MM.1S (cell line): ENCODE measurements around the gene MED25.

ENCODE experiments used
- DNase-seq: peaks from one replicate; pipeline ENCODE4 v3.0.0-alpha.2; 2015
- H2AFZ ChIP-seq: fragments of 300-600 bp; sonication (generic); 2 replicates; pipeline ENCODE4 v1.6.0; 2016; ENCODE audit warnings: antibody characterized with exemption, low read length
- H3F3A ChIP-seq: fragments of 300-600 bp; sonication (generic); 2 replicates; pipeline ENCODE4 v1.6.1; 2016; ENCODE audit warnings: mild to moderate bottlenecking, antibody characterized with exemption, low read length, moderate library complexity, mixed read lengths; ENCODE audit not compliant: insufficient read depth
- H3K27ac ChIP-seq: fragments of 300-600 bp; sonication (generic); 2 replicates; pipeline ENCODE4 v1.5.1; 2016; ENCODE audit warnings: mild to moderate bottlenecking, low read length
- H3K27me3 ChIP-seq: fragments of 300-600 bp; sonication (generic); replicated peaks from 2 replicates; pipeline ENCODE4 v1.6.0; 2016; ENCODE audit warnings: low read length; ENCODE audit not compliant: insufficient read depth
- H3K36me3 ChIP-seq: fragments of 300-600 bp; sonication (generic); replicated peaks from 2 replicates; pipeline ENCODE4 v1.6.1; 2016; ENCODE audit warnings: mild to moderate bottlenecking, low read length, mixed read lengths; ENCODE audit not compliant: insufficient read depth
- H3K4me1 ChIP-seq: fragments of 300-600 bp; sonication (generic); 2 replicates; pipeline ENCODE4 v1.6.1; 2016; ENCODE audit warnings: low read length, mixed read lengths
- H3K4me2 ChIP-seq: fragments of 300-600 bp; sonication (generic); 2 replicates; pipeline ENCODE4 v1.6.0; 2016; ENCODE audit warnings: low read depth, low read length
- H3K4me3 ChIP-seq: fragments of 300-600 bp; sonication (generic); 2 replicates; pipeline ENCODE4 v1.5.1; 2016; ENCODE audit warnings: low read length, mixed read lengths
- H3K79me2 ChIP-seq: fragments of 300-600 bp; sonication (generic); 2 replicates; pipeline ENCODE4 v1.6.1; 2016; ENCODE audit warnings: mixed run types, low read length, mixed read lengths
- H3K9ac ChIP-seq: fragments of 300-600 bp; sonication (generic); 2 replicates; pipeline ENCODE4 v1.6.1; 2016; ENCODE audit warnings: low read length, mixed read lengths
- H3K9me2 ChIP-seq: fragments of 300-600 bp; sonication (generic); replicated peaks from 2 replicates; pipeline ENCODE4 v1.6.1; 2016; ENCODE audit warnings: mild to moderate bottlenecking, low read length, mixed read lengths; ENCODE audit not compliant: insufficient read depth
- H3K9me3 ChIP-seq: fragments of 300-600 bp; sonication (generic); replicated peaks from 2 replicates; pipeline ENCODE4 v1.6.1; 2016; ENCODE audit warnings: mild to moderate bottlenecking, low read length, mixed read lengths; ENCODE audit not compliant: insufficient read depth
- H4K20me1 ChIP-seq: fragments of 300-600 bp; sonication (generic); 2 replicates; pipeline ENCODE4 v1.6.1; 2016; ENCODE audit warnings: mild to moderate bottlenecking, low read length, moderate library complexity, mixed read lengths; ENCODE audit not compliant: insufficient read depth
- EZH2 ChIP-seq: fragments of 300-600 bp; sonication (generic); optimal IDR thresholded peaks from 2 replicates; pipeline ENCODE3; 2017; ENCODE audit warnings: low read depth, mild to moderate bottlenecking, antibody characterized with exemption, low read length, mixed read lengths
- EZH2phosphoT487 ChIP-seq: fragments of 300-600 bp; sonication (generic); IDR thresholded peaks from 2 replicates; pipeline ENCODE4 v1.6.1; 2018; ENCODE audit warnings: antibody characterized with exemption, low read length
- TF ChIP-seq, protein P1 (sequence below): fragments of 300-600 bp; sonication (generic); IDR thresholded peaks from 2 replicates; pipeline ENCODE4 v1.5.1; 2016; ENCODE audit warnings: antibody characterized with exemption, low read length, mixed read lengths

Gene MED25

DNA sequence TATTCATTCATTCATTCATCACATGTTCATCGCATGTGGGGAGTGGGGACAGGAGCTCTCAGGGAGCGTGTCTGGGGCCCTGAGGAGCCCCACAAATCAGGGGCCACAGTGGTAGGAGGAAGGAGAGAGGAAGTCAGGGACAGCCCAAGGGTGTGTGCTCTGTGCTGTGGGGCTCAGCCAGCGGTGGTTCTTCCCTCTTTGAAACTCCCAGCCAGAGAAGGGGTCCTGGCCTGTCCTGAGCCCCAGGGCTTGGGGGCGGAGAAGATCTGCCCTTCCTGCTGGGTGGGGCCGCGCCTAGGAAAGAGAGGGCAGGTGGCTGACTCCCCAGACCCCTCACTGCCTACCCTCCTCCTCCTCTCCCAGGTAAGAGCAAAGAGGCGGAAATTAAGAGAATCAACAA is 36.7 kb upstream of the MED25 start:
- Histone ChIP-seq H3K4me2 (no peak overlapping the region), H4K20me1 (no peaks in the 10 kb centered on the region), H3K4me1 (no peaks in the 10 kb centered on the region), H3K9me2 (no peaks in the 10 kb centered on the region), H3K79me2 (no peaks in the 10 kb centered on the region), H3K9ac (no peak overlapping the region), H3K36me3 (no peaks in the 10 kb centered on the region), H3K27me3 (no peaks in the 10 kb centered on the region), H3K9me3 (no peaks in the 10 kb centered on the region), H3K27ac (no peak overlapping the region), H2AFZ (no peak overlapping the region), H3K4me3 (no peak overlapping the region), H3F3A (no peaks in the 10 kb centered on the region)
- TF ChIP-seq, protein P1, sequence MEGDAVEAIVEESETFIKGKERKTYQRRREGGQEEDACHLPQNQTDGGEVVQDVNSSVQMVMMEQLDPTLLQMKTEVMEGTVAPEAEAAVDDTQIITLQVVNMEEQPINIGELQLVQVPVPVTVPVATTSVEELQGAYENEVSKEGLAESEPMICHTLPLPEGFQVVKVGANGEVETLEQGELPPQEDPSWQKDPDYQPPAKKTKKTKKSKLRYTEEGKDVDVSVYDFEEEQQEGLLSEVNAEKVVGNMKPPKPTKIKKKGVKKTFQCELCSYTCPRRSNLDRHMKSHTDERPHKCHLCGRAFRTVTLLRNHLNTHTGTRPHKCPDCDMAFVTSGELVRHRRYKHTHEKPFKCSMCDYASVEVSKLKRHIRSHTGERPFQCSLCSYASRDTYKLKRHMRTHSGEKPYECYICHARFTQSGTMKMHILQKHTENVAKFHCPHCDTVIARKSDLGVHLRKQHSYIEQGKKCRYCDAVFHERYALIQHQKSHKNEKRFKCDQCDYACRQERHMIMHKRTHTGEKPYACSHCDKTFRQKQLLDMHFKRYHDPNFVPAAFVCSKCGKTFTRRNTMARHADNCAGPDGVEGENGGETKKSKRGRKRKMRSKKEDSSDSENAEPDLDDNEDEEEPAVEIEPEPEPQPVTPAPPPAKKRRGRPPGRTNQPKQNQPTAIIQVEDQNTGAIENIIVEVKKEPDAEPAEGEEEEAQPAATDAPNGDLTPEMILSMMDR = no peak
- TF ChIP-seq EZH2 (no peak), EZH2phosphoT487 (no peak)
- no peak for DNase-seq

DNA sequence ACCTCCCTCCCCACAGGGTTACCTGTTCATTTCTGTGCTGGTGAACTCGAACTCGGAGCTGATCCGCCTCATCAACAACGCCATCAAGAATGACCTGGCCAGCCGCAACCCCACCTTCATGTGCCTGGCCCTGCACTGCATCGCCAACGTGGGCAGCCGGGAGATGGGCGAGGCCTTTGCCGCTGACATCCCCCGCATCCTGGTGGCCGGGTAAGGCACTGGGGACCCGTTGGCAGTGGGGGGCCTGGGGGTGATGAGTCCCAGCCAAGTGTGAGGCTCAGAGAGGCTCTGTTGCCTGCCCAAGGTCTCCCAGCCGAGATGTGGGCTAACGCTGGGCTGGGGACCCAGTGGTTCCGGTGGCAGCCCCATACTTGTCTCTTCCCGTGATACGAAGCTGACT is 35.6 kb upstream of the MED25 start:
- no peaks in the 10 kb centered on the region for H3K36me3 ChIP-seq

DNA sequence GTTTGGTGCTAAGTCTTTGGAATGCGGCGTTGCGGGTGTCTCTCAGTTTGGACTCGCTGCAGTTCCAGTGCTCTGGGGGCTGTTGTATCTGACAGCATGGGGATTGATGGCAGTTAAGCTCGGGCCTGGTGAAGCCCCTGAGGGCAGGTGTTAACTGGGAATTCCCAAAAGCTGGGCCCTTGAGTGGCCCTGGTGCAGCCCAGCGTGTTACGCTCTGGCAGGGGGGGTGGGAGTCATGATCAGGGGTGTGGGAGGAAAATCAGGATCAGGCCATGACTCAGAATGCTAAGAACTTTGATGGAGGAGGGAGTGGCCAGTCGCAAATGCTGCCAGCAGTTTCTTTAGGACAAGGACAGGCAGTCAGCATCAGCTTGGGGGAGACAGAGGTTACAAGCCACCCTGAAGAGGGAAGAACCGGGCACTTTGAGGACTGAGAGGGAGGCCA is 31.7 kb upstream of the MED25 start:
- TF ChIP-seq, protein P1 = no peak
- TF ChIP-seq EZH2phosphoT487 (no peak), EZH2 (no peak)
- H3K79me2 ChIP-seq = no peaks in the 10 kb centered on the region
- no peaks in the 10 kb centered on the region for H3K9me2 ChIP-seq
- no peak overlapping the region for H3K4me3 ChIP-seq
- H3K4me2 ChIP-seq = no peak overlapping the region
- DNase-seq = no peak
- no peak overlapping the region for H3K27ac ChIP-seq
- H3K4me1 ChIP-seq = no peaks in the 10 kb centered on the region
- H3K27me3 ChIP-seq = no peaks in the 10 kb centered on the region
- H4K20me1 ChIP-seq = no peaks in the 10 kb centered on the region
- H3K36me3 ChIP-seq = no peaks in the 10 kb centered on the region
- H3F3A ChIP-seq = no peaks in the 10 kb centered on the region
- no peaks in the 10 kb centered on the region for H3K9me3 ChIP-seq
- no peak overlapping the region for H3K9ac ChIP-seq
- H2AFZ ChIP-seq = no peak overlapping the region

More for the DNA sequence above, 35.6 kb upstream of the MED25 start:
- no peaks in the 10 kb centered on the region for H4K20me1 ChIP-seq
- no peak overlapping the region for H3K9ac ChIP-seq
- no peak overlapping the region for H3K4me3 ChIP-seq
- H3K27me3 ChIP-seq = no peaks in the 10 kb centered on the region
- H2AFZ ChIP-seq = no peak overlapping the region
- no peak for DNase-seq
- H3K27ac ChIP-seq = no peak overlapping the region
- TF ChIP-seq EZH2 = no peak
- TF ChIP-seq, protein P1 = no peak
- TF ChIP-seq EZH2phosphoT487 = no peak
- H3K4me2 ChIP-seq = no peak overlapping the region
- H3K4me1 ChIP-seq = no peaks in the 10 kb centered on the region
- no peaks in the 10 kb centered on the region for H3K79me2 ChIP-seq
- no peaks in the 10 kb centered on the region for H3F3A ChIP-seq
- no peaks in the 10 kb centered on the region for H3K9me3 ChIP-seq
- H3K9me2 ChIP-seq = no peaks in the 10 kb centered on the region
